SK-N-SH (cell line): ENCODE results near the gene GTPBP4. TPM values are rescaled to one million over a fixed set of nuclear protein-coding genes. Genes with fewer than 3 reads are reported as not detected.

Experiments
- CTCF ChIA-PET: fragments of 300-600, 350-600 bp; formaldehyde crosslinking; extraction: SDS; loops from one replicate; lab custom pipeline; 2021; lab: Yijun Ruan, JAX
- POLR2A ChIA-PET: fragments of 350-600 bp; sonication (Branson Sonifier 250); formaldehyde crosslinking; extraction: SDS; loops from one replicate; lab custom pipeline; 2020; ENCODE audit warnings: antibody characterized with exemption, inconsistent platforms; lab: Yijun Ruan, JAX
- DNase-seq: peaks from one replicate; pipeline ENCODE4 v3.0.0; 2012
- H2AFZ ChIP-seq: fragments of 200-600 bp; sonication (generic); 2 replicates; pipeline ENCODE4 v1.8.1; 2016; ENCODE audit warnings: antibody characterized with exemption, mild to moderate bottlenecking, low read depth
- H3F3A ChIP-seq: fragments of 200-600 bp; sonication (generic); replicated peaks from 2 replicates; pipeline ENCODE3; 2016; ENCODE audit warnings: antibody characterized with exemption, mild to moderate bottlenecking; ENCODE audit not compliant: insufficient read depth
- H3K27ac ChIP-seq, 2 experiments: fragments of 200-500 bp in 1 of 2; fragments of 200-600 bp in 1 of 2; sonication (Bioruptor generic) in 1 of 2; sonication (generic), shearing (Covaris generic) in 1 of 2; 2 replicates each; pipeline versions ENCODE4 v1.5.1 to v1.6.1; 2014 to 2016; ENCODE audit warnings: low read depth in 2 of 2, inconsistent platforms in 1 of 2, low read length in 1 of 2, mild to moderate bottlenecking in 1 of 2, mixed read lengths in 1 of 2
- H3K27me3 ChIP-seq: fragments of 200-600 bp; sonication (generic), shearing (Covaris generic); 2 replicates; pipeline ENCODE4 v1.6.1; 2016; ENCODE audit warnings: mixed run types; ENCODE audit not compliant: insufficient read depth
- H3K36me3 ChIP-seq, 2 experiments: fragments of 200-500 bp in 1 of 2; fragments of 200-600 bp in 1 of 2; sonication (Bioruptor generic) in 1 of 2; sonication (generic) in 1 of 2; replicated peaks in 1 of 2; 2 replicates each; pipeline versions ENCODE3 to v1.5.1; 2014 to 2016; ENCODE audit warnings: low read length in 1 of 2, mild to moderate bottlenecking in 1 of 2; ENCODE audit not compliant: insufficient read depth in 2 of 2, control insufficient read depth in 1 of 2
- H3K4me1 ChIP-seq, 2 experiments: fragments of 200-500 bp in 1 of 2; fragments of 200-600 bp in 1 of 2; sonication (Bioruptor generic) in 1 of 2; sonication (generic), shearing (Covaris generic) in 1 of 2; 2 replicates each; pipeline versions ENCODE4 v1.5.1 to v1.6.1; 2014 to 2016; ENCODE audit warnings: low read depth in 1 of 2, low read length in 1 of 2, mixed run types in 1 of 2; ENCODE audit not compliant: insufficient read depth in 2 of 2, control insufficient read depth in 1 of 2
- H3K4me2 ChIP-seq: fragments of 200-600 bp; sonication (generic), shearing (Covaris generic); 2 replicates; pipeline ENCODE4 v1.6.1; 2017; ENCODE audit warnings: mixed run types
- H3K4me3 ChIP-seq, 2 experiments: fragments of 200-500 bp in 1 of 2; fragments of 200-600 bp in 1 of 2; sonication (Bioruptor generic) in 1 of 2; sonication (generic), shearing (Covaris generic) in 1 of 2; 2 replicates each; pipeline versions ENCODE4 v1.5.1 to v1.8.1; 2014 to 2016; ENCODE audit warnings: low read depth in 2 of 2, inconsistent platforms in 1 of 2, low read length in 1 of 2, mild to moderate bottlenecking in 1 of 2, mixed read lengths in 1 of 2, moderate library complexity in 1 of 2
- H3K79me2 ChIP-seq: fragments of 200-600 bp; sonication (generic); 2 replicates; pipeline ENCODE4 v1.8.1; 2017; ENCODE audit warnings: mild to moderate bottlenecking; ENCODE audit not compliant: insufficient read depth
- H3K9ac ChIP-seq: fragments of 200-600 bp; sonication (generic); 2 replicates; pipeline ENCODE4 v1.6.1; 2017; ENCODE audit warnings: mixed run types
- H3K9me2 ChIP-seq: fragments of 200-600 bp; sonication (generic); 2 replicates; pipeline ENCODE4 v1.6.1; 2017; ENCODE audit warnings: mixed run types
- H3K9me3 ChIP-seq: fragments of 200-600 bp; sonication (generic); 2 replicates; pipeline ENCODE4 v1.6.1; 2017; ENCODE audit warnings: mixed run types, mild to moderate bottlenecking, moderate library complexity
- H4K20me1 ChIP-seq: fragments of 200-600 bp; sonication (generic); 2 replicates; pipeline ENCODE4 v1.6.1; 2017; ENCODE audit warnings: mild to moderate bottlenecking, mixed run types; ENCODE audit not compliant: insufficient read depth
- CHD2 ChIP-seq: fragments of 150-350 bp; IDR thresholded peaks from 2 replicates; pipeline ENCODE4 v1.6.1; 2018; ENCODE audit warnings: low read length; ENCODE audit not compliant: partially characterized antibody
- ELF1 ChIP-seq: IDR thresholded peaks from 2 replicates; pipeline ENCODE4 v1.4.0; 2012
- EP300 ChIP-seq, 2 experiments: IDR thresholded peaks; 2 replicates each; pipeline versions ENCODE4 v1.4.0 to v1.6.1; 2012; ENCODE audit warnings: borderline replicate concordance in 1 of 2, low read depth in 1 of 2, low read length in 1 of 2
- EZH2phosphoT487 ChIP-seq: fragments of 200-600 bp; sonication (generic); IDR thresholded peaks from 2 replicates; pipeline ENCODE4 v1.6.1; 2017; ENCODE audit warnings: low read depth, mixed run types, mild to moderate bottlenecking, antibody characterized with exemption, moderate library complexity, borderline replicate concordance
- FOXJ3 ChIP-seq: sonication (generic); formaldehyde crosslinking; IDR thresholded peaks from 2 replicates; pipeline ENCODE4 v1.5.1; 2020; ENCODE audit warnings: mild to moderate bottlenecking, missing genetic modification reagents
- GABPA ChIP-seq: IDR thresholded peaks from 2 replicates; pipeline ENCODE4 v1.4.0; 2012; ENCODE audit warnings: low read depth, mild to moderate bottlenecking
- JUND ChIP-seq: IDR thresholded peaks from 2 replicates; pipeline ENCODE4 v1.4.0; 2012
- MEF2A ChIP-seq: IDR thresholded peaks from 2 replicates; pipeline ENCODE4 v1.4.0; 2012; ENCODE audit warnings: low read depth, borderline replicate concordance
- NRF1 ChIP-seq: IDR thresholded peaks from 2 replicates; pipeline ENCODE4 v1.6.1; 2012; ENCODE audit warnings: low read depth, mild to moderate bottlenecking, low read length
- PBX3 ChIP-seq: IDR thresholded peaks from 2 replicates; pipeline ENCODE4; 2012
- RAD21 ChIP-seq: IDR thresholded peaks from 2 replicates; pipeline ENCODE4 v1.6.1; 2012; ENCODE audit warnings: mild to moderate bottlenecking, low read length
- RCOR1 ChIP-seq: fragments of 150-350 bp; IDR thresholded peaks from 2 replicates; pipeline ENCODE4 v1.6.1; 2017; ENCODE audit warnings: antibody characterized with exemption, low read length
- SIN3A ChIP-seq: IDR thresholded peaks from 2 replicates; pipeline ENCODE4 v1.6.1; 2012; ENCODE audit warnings: low read depth, mild to moderate bottlenecking, low read length, moderate library complexity, borderline replicate concordance
- SMC3 ChIP-seq: IDR thresholded peaks from 2 replicates; pipeline ENCODE4 v1.6.1; 2012; ENCODE audit warnings: low read depth, low read length, improper control_type of control experiment
- TCF12 ChIP-seq: IDR thresholded peaks from 2 replicates; pipeline ENCODE4 v1.4.0; 2012
- TEAD4 ChIP-seq: IDR thresholded peaks from 2 replicates; pipeline ENCODE4 v1.4.0; 2012; ENCODE audit warnings: mild to moderate bottlenecking, borderline replicate concordance; ENCODE audit not compliant: insufficient read depth
- USF1 ChIP-seq: IDR thresholded peaks from 2 replicates; pipeline ENCODE4 v1.4.0; 2012; ENCODE audit warnings: low read depth, borderline replicate concordance
- YY1 ChIP-seq: IDR thresholded peaks from 2 replicates; pipeline ENCODE4 v1.4.0; 2012; ENCODE audit warnings: low read depth, mild to moderate bottlenecking
- ZBTB33 ChIP-seq: IDR thresholded peaks from 2 replicates; pipeline ENCODE4 v1.4.0; 2012; ENCODE audit warnings: low read depth, borderline replicate concordance
- WGBS: methylation state at CpG from one replicate; pipeline ENCODE4 v1.1.6; 2017; ENCODE audit warnings: low lambda C conversion rate; 5-methylcytosine and 5-hydroxymethylcytosine counted together
- polyA plus RNA-seq, 3 experiments: library from polyadenylated mRNA; depleted of rRNA; stranded (reverse); fragments of >200 nt; gene quantifications; 2 replicates each; pipeline ENCODE4 v1.2.3, GENCODE V29; 2012

Gene GTPBP4
- polyA plus RNA-seq, 1 of the 3 experiments (the other 2 are of a cell fraction): 36.6 TPM

GRCh38 chr10:976316-976715, 11.9 kb upstream of the GTPBP4 start:
- Histone ChIP-seq H3K79me2 (no peaks in the 10 kb centered on the region), H3K36me3 (peaks cover 0 to 6% of the 10 kb centered on the region in 2 experiments), H3K4me1 (peaks cover 0 to 5% of the 10 kb centered on the region in 2 experiments; a peak in 2 of 4 replicates), H2AFZ (no peak overlapping the region), H3K27me3 (no peaks in the 10 kb centered on the region), H4K20me1 (no peaks in the 10 kb centered on the region), H3K4me2 (no peak overlapping the region), H3K27ac (no peak overlapping the region), H3K4me3 (no peak overlapping the region), H3F3A (peaks cover 12% of the 10 kb centered on the region), H3K9ac (no peak overlapping the region), H3K9me2 (no peaks in the 10 kb centered on the region), H3K9me3 (peaks cover 8% of the 10 kb centered on the region)
- CTCF ChIA-PET: no interaction called here
- DNase-seq: no peak
- POLR2A ChIA-PET: no interaction called here
- TF ChIP-seq FOXJ3 (CRISPR knock-in tag) (no peak), MEF2A (no peak), PBX3 (no peak), TEAD4 (no peak), RCOR1 (no peak), USF1 (no peak), JUND (no peak), ZBTB33 (no peak), EP300 (IDR thresholded peaks at IDR 0.05; ENCODE audit: borderline replicate concordance in 1 of 2, low read depth in 1 of 2, low read length in 1 of 2) (no peak), EZH2phosphoT487 (no peak), GABPA (no peak), TCF12 (no peak), NRF1 (no peak), CHD2 (no peak), SIN3A (no peak), RAD21 (no peak), SMC3 (no peak), YY1 (no peak), ELF1 (no peak)
- 94% methylated on average over 22 of the region's 22 CpGs for WGBS
